HG03108 (cell line): ENCODE measurements around the gene TTYH1.

ENCODE experiments used
- ATAC-seq: cut with Tn5 transposase; IDR thresholded peaks from one replicate; pipeline ENCODE4 v1.9.1; 2021; ENCODE audit warnings: moderate library complexity; ENCODE audit not compliant: unreplicated experiment

Gene TTYH1

GRCh38 chr19:54421169-54421516, 5.9 kb downstream of the TTYH1 start:
- ATAC-seq, result no peak

GRCh38 chr19:54421521-54421920, 6.3 kb downstream of the TTYH1 start:
- no peak for ATAC-seq

DNA sequence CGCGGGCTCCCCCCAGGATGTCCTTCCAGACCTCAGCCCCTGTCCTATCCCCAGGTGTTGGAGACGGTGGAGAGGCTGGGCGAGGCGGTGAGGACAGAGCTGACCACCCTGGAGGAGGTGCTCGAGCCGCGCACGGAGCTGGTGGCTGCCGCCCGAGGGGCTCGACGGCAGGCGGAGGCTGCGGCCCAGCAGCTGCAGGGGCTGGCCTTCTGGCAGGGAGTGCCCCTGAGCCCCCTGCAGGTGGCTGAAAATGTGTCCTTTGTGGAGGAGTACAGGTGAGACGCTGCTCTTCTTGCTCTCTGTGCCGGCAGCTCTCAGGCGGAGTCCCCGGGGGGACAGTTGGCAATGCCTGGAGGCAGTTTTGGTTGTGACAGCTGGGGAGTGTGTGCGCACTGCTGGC, 6.9 kb downstream of the TTYH1 start:
- ATAC-seq, result no peak

DNA sequence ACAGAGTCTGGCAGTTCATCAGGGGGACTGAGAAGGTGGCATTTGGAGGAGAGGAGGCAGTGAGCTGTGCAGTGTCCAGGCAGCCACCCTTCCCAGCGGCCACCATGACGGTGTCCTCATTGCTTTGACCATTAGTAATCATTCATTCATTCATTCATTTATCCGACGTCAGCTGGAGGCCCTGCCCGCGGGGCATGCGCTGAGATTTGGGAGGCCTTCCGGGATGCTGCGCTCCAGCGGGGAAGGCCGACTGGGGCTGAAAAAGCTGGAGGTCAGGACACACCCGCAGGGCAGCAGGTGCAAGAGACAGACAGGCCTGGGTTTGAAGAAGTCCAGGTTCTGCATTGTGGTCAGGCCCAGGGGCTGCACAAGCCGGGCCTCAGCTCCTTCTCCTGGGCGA, 8.9 kb downstream of the TTYH1 start:
- ATAC-seq, result no peak

DNA sequence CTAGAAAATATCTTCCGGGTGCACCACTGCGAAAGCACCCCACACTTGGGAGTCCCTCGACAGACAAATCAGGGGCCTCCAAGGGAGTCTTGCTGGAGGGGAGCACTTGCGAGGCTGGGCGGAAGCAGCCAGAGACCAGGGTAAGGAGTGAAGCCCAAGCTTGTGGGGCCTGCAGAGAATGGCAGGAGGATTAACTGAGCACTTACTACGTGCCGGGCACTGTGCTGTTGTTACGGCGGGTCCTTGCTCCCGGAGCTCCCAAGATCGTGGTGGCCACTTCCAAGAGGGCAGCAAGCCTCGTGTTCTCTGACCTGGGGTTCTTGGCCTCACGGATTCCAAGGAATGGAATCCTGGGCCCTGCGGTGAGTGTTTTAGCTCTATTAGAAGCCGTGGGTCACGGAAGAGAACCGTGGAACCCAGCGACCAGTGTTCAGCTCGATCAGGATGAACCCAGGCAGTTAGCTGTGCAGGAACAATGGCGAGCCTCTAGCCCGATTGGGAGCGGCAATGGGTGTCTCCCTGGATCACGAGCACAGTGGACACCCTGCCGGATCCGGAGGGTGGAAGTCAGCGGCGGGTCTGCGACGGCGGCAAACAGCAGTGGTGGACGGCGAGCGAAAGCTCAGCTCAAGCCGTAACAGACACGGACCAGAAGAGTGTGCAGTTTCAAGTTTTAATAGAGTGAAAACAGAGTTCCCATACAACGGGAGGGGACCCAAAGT, 9.6 kb downstream of the TTYH1 start:
- no peak for ATAC-seq

GRCh38 chr19:54425382-54425723, 10.1 kb downstream of the TTYH1 start:
- ATAC-seq, result no peak

GRCh38 chr19:54426291-54426931, 11.1 kb downstream of the TTYH1 start:
- no peak for ATAC-seq

DNA sequence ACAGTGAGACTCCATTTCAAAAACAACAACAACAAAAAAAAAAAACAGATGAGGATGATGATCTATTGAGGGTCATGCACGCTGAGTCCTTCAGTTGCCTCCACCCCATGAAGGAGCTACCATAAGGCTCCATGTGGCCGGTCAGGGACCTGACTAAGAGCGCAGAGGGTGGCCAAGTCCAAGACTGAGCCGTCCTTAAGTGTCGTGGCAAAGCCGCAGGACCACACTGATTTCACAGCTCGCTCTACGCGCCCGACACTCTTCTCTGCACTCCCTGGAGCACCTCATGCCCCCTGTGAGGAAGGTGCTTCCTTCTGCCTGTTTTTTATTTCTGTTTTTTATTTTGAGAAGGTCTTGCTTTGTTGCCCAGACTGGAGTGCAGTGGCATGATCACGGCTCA, 12.3 kb downstream of the TTYH1 start:
- no peak for ATAC-seq

DNA sequence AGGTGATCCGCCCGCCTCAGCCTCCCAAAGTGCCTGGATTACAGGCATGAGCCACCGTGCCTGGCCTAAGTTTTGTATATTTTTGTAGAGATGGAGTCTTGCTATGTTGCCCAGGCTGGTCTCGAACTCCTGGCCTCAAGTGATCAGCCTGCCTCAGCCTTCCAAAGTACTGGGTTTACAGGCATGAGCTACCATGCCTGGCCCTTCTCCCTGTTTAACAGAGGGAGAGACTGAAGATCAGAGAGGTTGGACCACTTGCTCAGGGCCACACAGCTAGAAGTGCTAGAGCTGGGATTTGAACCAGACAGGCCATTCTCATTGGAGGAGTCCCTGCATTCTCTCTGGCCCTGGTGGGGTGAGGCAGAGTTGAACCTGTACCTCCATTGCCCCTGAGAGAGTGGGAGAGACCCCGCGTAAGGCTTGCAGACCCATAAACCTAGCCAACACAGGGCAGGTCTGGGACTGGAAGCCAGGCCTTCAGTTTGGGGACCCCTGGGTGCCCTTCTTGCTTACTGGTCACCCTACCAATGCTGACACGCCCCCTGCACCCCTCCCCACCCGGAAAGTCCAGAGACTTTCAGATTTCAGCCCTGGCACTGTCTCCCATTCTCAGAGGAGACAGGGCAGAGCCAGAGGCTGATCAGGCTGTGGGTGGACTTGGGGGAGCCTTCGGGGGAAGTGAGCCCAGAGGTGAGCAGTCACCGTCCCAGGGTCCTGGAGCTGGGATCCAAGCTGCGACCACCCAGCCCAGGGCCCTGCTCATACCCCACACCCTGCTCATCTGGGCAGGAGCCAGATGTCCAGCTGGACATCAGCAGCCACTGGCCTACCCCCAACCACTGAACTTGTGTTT, 13.3 kb downstream of the TTYH1 start:
- no peak for ATAC-seq

DNA sequence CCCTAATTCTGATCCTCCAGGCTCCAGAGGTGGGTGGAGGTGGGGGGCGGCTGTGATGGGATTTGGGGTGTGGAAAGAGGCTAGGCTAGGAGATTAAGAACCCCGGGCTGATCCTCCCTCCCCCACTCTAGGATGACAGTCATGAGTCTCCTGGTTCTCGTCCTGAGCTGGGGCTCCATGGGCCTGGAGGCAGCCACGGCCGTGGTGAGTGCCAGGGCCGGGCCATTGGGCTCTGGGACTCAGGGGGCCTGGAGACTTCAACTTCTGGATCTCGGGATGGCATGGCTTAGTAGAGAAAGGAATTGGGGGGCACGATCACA, 13.9 kb downstream of the TTYH1 start:
- no peak for ATAC-seq

DNA sequence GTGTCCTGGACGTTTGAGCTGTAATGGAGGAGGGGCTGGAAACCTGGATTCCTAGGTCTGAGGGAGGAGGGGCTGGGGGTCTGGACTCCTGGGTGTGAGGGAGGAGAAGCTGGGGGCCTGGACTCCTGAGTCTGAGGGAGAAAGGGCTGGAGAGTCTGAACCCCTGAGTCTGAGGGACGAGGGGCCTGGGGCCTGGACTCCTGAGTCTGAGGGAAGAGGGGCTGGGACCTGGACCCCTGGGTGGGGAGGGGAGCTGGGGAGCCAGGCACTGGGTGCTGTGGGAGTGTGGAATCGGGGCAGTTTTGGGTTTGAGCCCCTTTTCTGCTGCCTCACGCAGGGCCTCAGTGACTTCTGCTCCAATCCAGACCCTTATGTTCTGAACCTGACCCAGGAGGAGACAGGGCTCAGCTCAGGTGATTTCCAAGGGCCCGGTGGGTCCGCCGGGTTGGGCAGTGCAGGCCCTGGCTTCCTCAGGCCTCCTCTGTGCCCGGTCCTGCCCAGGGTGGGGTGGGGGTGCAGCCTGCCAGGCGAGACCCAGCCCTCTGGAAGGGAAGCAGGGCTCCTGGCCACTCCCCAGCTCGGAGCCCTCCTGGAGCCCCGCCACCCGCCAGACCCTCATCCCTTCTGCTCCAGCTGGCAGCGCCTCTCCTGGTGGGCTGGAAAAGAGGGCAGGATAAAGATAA, 14.4 kb downstream of the TTYH1 start:
- ATAC-seq, result no peak

DNA sequence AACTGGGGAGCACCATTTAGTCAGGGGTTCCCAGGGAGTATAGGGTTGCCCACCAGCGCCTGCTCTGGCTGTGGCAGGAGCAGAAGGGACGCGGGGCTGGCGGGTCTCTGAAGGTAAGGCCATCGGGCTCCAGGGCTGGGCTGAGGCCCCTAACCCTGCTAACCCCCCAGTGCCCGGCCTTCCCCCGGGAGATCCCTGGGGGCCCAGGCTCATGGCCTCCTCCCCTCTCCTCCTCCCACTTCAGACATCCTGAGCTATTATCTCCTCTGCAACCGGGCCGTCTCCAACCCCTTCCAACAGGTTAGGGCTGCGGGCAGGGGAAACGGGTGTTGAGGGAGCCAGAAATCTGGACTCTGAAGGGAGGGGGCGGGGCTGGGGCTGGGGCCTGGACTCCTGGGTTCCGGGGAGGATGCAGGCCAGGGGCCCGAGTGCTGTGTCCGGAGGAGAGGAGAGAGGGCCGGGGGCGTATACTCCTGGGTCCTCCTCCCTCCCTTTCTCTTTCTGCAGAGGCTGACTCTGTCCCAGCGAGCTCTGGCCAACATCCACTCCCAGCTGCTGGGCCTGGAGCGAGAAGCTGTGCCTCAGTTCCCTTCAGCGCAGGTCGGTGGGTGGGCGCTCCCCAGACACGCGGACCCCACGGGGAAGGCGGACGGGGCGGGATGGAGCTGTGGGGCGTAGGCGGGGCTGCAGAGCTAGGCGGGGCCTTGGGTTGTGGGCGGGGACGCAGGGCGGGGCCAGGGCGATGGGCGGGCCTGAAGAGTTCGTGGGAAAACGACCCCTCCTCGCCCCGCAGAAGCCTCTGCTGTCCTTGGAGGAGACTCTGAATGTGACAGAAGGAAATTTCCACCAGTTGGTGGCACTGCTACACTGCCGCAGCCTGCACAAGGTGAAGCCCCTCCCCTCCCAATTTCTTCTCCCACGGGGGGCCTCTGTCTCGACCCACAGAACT, 15.3 kb downstream of the TTYH1 start:
- ATAC-seq, result no peak

DNA sequence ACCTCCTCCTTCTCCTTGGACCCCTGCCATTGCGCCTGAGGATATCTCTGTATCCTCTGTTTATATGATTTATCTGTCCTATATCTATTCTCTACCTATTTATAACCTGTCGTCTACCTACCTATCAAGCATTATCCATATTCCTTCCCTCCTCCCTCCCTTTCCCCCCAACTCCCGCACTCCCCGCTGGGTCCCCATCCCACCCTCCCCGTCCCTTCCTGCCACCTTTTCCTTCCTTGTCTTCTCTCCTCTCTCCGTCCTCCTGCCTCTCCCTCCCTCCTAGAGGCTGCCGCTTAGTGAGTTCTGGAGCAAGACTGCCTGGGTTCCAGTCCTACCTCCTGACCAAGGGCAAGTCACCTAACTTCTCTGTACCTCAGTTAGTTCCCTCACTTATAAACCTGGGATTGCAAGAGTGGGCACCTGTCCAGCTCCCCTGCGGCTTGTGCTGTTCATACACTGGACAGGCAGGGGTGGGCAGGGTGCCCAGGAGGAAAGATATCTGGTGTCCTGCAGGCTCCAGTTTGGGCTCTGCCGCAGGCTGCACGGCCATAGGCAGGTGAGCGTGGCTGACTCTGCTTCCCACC, 16.1 kb downstream of the TTYH1 start:
- ATAC-seq, result no peak

GRCh38 chr19:54432144-54432738, 17.0 kb downstream of the TTYH1 start:
- no peak for ATAC-seq

DNA sequence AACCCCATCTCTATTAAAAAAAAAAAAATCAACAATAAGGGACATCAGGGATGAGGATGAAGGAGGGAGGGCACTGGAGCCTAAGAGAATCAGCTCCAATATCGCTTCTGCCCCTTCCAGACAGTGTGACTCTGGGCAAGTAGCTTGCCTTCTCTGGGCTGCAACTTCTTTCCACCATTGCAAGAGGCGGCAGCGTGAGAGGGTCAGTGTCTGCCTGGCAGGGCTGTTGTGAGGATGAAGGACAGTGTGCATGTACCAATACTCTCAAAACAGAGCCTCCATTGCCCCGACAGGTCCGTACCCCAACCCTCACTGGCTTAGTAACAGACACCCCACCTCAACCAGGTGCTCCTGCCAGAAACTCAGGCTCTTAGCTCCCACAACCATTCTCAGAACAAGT, 18.4 kb downstream of the TTYH1 start:
- no peak for ATAC-seq

- no peak for ATAC-seq
Measured at GRCh38 chr19:54434112-54434872, 19.0 kb downstream of the TTYH1 start.

- ATAC-seq, result no peak
Measured at GRCh38 chr19:54434873-54435214, 19.6 kb downstream of the TTYH1 start.

DNA sequence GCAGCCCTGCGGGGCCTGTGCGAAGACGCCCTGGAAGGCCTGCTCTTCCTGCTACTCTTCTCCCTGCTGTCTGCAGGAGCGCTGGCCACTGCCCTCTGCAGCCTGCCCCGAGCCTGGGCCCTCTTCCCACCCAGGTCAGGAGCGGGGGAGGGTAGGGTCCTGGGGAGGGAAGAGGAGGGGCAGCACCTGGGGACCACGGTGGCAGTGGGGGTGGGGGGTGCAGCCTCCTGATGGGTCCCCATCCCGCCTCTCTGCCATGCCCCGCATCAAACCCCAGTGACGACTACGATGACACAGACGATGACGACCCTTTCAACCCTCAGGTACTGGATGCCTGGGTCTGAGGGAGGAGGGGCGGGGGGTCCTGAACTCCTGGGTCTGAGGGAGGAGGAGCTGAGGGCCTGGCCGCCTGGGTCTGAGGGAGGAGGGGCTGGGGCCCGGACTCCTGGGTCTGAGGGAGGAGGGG, 20.3 kb downstream of the TTYH1 start:
- no peak for ATAC-seq

GRCh38 chr19:54436031-54436523, 20.8 kb downstream of the TTYH1 start:
- ATAC-seq, result no peak
